Inferior parietal cortex (tissue), 1 donor: ENCODE data around the gene COL2A1.

Experiments
- DNase-seq: peaks from one replicate; pipeline ENCODE4 v3.0.0-alpha.2; 2016; ENCODE audit errors: extremely low spot score

Gene COL2A1

GRCh38 chr12:48004053-48004941, at the start of gene COL2A1:
Gene COL2A1, minus strand, starts transcription at chr12:48004476. Its CDS starts 155 bp downstream, at chr12:48004321.
- DNase-seq = no peak

GRCh38 chr12:48053883-48054282, 49.6 kb upstream of the COL2A1 start:
- DNase-seq = no peak

- no peak for DNase-seq
Observed at GRCh38 chr12:48053122-48053521, 48.8 kb upstream of the COL2A1 start.

- no peak for DNase-seq
Observed at GRCh38 chr12:48051681-48052080, 47.4 kb upstream of the COL2A1 start.

- no peak for DNase-seq
Observed at GRCh38 chr12:48050174-48050573, 45.9 kb upstream of the COL2A1 start.

- no peak for DNase-seq
Observed at GRCh38 chr12:48045965-48046518, 41.8 kb upstream of the COL2A1 start.

GRCh38 chr12:48045061-48045846, 41.0 kb upstream of the COL2A1 start:
- DNase-seq = no peak

GRCh38 chr12:48044396-48044795, 40.1 kb upstream of the COL2A1 start:
- DNase-seq = no peak

GRCh38 chr12:48043771-48044170, 39.5 kb upstream of the COL2A1 start:
- DNase-seq = no peak

- DNase-seq = no peak
Observed at GRCh38 chr12:48041591-48042423, 37.5 kb upstream of the COL2A1 start.

GRCh38 chr12:48040354-48040753, 36.1 kb upstream of the COL2A1 start:
- DNase-seq = no peak

- no peak for DNase-seq
Observed at GRCh38 chr12:48039151-48039550, 34.9 kb upstream of the COL2A1 start.

GRCh38 chr12:48038085-48038484, 33.8 kb upstream of the COL2A1 start:
- DNase-seq = no peak

- no peak for DNase-seq
Observed at GRCh38 chr12:48037267-48037915, 33.1 kb upstream of the COL2A1 start.

- DNase-seq = no peak
Observed at GRCh38 chr12:48036818-48037217, 32.5 kb upstream of the COL2A1 start.

GRCh38 chr12:48034835-48035805, 30.8 kb upstream of the COL2A1 start:
- DNase-seq = no peak

- DNase-seq = no peak
Observed at GRCh38 chr12:48033451-48033850, 29.2 kb upstream of the COL2A1 start.

GRCh38 chr12:48032597-48032996, 28.3 kb upstream of the COL2A1 start:
- DNase-seq = no peak

- DNase-seq = no peak
Observed at GRCh38 chr12:48031135-48031960, 27.1 kb upstream of the COL2A1 start.
